NCI-H2227 treated with DMSO at 0.1 percent for 48 hours (cell line): Measurements from ENCODE around the gene MIGA2.
A peak's percentile ranks its signal among the peaks of the same experiment; 100 is the strongest.
"Not testable (repeated sequence)": the region's sequence is repeated elsewhere in the genome, so short reads cannot be mapped to it uniquely, and the experiment has no call there.

Experiments used
- DNase-seq: peaks from one replicate; lab custom pipeline; 2025; lab: John Stamatoyannopoulos, UW

MIGA2 gene, protein sequence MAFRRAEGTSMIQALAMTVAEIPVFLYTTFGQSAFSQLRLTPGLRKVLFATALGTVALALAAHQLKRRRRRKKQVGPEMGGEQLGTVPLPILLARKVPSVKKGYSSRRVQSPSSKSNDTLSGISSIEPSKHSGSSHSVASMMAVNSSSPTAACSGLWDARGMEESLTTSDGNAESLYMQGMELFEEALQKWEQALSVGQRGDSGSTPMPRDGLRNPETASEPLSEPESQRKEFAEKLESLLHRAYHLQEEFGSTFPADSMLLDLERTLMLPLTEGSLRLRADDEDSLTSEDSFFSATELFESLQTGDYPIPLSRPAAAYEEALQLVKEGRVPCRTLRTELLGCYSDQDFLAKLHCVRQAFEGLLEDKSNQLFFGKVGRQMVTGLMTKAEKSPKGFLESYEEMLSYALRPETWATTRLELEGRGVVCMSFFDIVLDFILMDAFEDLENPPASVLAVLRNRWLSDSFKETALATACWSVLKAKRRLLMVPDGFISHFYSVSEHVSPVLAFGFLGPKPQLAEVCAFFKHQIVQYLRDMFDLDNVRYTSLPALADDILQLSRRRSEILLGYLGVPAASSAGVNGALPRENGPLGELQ

GRCh38 chr9:129036241-129036922 is at the start of gene MIGA2:
Gene MIGA2, plus strand, starts transcription at chr9:129036626. Its CDS starts 3,969 bp downstream, at chr9:129040595.
- peak; percentile 95 for DNase-seq

DNA sequence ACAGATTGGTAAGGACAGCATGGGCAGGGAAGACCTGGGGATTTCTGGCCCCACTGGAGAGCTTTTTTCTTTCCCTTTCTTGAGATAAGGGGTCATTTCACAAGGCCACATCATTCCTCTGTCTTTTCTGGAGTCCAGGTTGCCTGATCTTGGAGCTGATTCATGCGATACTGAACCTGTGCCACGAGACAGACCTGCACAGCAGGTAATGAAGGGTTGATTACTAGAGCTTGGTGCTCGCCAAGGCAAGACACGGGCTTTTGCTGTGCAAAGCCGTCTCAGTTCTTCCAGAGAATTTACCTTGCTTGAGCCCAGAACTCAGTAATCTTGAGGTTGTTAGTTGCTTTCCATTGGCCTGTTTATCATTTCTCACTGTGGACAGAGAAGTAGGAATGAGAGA is 49.8 kb upstream of the MIGA2 start:
- no peak for DNase-seq

DNA sequence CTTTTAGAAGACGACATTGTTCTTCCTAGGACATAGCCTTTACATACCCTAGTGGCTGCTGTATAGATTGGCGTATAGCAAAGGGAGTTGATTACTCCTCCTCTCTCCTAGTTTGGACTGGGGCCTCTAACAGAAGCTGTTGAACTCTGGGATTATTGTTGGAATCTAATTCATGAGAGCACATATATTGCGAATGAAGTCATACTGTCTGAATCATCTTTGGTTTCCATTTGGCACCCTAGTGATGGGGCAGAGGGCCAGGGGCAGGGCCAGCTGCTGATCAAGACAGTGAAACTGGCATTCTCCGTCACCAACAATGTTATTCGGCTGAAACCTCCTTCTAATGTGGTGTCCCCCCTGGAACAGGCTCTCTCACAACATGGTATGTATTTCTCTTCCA is 48.6 kb upstream of the MIGA2 start:
- no peak for DNase-seq

GRCh38 chr9:128992995-128993394 is 43.4 kb upstream of the MIGA2 start:
- DNase-seq = no peak

DNA sequence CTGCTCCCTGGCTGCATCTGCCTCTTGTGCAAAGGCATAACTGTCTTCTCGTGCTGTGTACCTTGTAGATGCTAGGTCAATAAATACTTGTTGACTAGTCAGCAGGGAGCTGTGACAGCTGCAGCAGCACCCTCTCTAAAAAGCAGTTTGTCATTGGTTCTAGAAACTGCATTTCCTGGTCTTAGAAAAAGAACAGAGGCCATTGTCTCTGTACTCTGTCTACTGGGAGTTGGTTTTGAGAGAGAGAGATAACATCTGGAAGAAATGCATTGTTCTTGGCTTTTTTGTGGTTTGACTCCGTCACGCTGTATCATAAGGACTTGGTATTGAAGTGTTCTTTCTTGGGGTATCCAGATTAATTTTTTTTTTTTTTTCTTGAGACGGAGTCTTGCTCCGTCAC is 40.6 kb upstream of the MIGA2 start:
- no peak for DNase-seq

DNA sequence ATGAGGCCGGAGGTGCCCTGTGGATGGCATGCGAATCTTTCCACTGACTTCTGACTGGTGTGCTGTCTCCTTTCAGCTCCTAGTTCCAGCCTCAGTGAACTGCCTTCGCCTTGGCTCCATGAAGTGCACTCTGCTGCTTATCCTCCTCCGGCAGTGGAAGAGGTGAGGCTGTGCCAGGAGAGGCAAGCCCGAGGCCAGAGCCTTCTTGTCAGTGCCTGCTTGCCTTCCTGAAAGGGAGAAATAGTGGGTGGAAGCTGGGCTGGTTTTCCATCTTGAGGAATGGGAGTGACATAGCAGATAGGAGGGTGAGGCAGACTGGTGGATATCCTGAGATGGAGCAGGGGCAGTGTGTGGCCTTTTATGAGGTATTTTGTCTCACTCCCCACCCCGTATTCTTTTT is 38.0 kb upstream of the MIGA2 start:
- DNase-seq = no peak

GRCh38 chr9:128999581-129000206 is 36.7 kb upstream of the MIGA2 start:
- no peak for DNase-seq

DNA sequence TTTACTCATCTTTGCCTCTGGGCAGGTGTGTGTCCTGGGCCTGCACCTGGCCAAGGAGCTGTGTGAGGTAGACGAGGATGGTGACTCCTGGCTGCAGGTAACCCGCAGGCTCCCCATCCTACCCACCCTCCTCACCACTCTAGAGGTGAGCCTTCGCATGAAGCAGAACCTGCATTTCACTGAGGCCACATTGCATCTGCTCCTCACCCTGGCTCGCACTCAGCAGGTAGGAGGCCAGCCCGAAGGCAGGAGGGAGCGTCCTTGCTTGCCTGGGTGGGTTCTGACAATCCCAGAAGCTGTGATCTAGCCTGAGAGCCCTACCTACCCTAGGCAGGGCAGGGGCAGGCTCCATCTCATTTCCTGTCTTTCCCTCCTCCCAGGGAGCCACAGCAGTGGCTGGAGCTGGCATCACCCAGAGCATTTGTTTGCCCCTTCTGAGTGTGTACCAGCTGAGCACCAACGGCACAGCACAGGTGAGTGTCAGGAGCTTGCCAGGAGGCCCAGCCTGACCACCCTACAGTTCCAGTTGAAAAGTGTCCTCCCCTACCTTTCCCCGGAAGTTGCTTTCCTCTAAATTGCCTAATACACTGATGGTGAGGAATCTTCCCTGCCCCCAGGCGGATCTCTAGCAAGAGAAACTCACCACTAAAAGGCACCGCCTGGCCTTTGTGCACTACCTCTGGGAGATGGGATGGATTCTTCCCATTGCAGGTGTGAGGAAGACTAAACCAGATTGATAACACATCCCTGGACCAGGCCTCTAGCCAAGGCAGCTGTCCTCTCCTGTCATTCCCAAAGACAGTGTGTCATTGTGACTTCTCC is 34.7 kb upstream of the MIGA2 start:
- no peak for DNase-seq

DNA sequence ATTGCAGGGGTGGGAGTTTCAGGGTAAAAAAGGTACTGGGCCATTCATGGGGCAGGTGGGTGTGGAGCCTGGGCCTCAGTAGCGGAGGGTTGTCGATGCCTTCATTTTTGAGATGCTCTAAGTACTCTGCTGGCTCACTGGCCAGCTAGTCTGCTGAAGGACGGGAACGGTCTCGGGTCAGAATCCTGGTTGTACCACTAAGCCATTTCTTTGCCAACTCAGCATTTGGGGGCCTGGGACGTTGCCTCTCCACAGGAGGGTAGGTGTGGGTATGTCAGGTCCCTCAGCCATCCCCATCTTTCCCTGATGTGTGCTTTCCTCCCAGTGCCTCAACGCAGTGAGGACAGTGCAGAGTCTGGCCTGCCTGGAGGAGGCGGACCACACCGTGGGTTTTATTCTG is 33.4 kb upstream of the MIGA2 start:
- no peak for DNase-seq

DNA sequence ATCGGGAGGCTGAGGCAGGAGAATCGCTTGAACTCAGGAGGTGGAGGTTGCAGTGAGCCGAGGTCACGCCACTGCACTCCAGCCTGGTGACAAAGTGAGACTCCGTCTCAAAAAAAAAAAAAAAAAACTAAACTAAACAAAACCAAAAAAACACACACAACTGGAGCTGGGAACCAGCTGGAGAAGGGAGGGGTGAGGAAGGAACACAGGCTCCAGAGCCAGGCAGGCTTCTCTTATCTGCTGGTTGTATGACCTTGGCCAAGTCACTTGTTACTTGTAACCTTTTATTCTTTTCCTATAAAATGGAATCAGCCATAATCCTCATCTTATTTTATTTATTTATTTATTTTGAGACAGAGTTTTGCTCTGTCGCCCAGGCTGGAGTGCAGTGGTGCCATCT is 32.3 kb upstream of the MIGA2 start:
- DNase-seq = not testable (repeated sequence)

DNA sequence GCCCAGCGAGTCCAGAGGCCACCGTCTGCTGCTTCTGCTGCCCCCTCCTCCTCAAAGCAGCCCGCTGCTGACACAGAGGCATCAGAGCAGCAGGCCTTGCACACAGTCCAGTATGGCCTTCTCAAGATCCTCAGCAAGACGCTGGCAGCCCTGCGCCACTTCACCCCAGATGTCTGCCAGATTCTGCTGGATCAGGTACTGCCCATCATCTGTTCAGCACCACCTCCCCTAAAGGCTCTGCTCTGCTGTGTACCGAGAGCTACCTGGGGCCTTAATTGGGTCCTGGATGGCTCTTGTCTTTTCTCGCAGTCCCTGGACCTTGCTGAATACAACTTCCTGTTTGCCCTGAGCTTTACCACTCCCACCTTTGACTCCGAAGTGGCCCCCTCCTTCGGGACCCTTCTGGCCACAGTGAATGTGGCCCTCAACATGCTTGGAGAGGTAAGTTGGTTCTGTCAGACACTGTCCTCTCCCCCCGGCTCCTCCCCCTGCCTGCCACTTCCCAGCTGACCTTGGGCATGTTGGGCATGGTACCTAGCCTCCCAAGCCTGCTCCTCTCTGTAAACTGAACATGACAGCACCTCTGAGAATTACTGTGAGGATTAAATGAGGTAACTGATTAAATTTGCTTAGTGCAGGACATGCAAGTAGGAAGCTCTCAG is 31.0 kb upstream of the MIGA2 start:
- no peak for DNase-seq

DNA sequence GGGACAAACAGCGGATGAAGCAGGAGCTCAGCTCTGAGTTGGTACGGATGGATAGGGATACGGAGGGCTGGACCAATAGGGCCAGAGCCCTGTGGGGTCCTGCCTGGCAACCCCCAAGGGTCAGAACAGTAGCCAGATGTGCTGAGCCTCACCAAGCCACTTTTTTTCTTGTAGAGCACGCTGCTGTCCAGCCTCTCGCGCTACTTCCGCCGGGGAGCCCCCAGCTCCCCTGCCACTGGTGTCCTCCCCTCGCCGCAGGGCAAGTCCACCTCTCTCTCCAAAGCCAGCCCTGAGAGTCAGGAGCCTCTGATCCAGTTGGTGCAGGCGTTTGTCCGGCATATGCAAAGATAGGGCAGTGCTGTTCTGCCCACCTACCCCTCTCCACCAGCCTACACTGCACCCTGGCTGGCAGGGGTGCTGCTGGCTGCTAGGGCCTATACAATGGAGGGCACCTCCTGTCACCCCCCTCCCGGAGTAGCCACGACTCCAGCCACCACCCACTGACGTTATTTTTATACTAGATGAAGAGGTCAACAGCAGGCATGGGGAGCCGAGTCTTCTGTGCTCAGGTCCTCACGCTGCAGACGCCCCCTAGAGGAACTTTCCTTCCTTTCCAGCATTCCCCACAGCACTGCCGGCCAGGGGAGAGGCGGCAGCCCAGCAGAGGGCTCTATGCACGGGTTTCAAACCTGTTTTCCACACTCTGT is 29.9 kb upstream of the MIGA2 start:
- DNase-seq = peak; percentile 43

DNA sequence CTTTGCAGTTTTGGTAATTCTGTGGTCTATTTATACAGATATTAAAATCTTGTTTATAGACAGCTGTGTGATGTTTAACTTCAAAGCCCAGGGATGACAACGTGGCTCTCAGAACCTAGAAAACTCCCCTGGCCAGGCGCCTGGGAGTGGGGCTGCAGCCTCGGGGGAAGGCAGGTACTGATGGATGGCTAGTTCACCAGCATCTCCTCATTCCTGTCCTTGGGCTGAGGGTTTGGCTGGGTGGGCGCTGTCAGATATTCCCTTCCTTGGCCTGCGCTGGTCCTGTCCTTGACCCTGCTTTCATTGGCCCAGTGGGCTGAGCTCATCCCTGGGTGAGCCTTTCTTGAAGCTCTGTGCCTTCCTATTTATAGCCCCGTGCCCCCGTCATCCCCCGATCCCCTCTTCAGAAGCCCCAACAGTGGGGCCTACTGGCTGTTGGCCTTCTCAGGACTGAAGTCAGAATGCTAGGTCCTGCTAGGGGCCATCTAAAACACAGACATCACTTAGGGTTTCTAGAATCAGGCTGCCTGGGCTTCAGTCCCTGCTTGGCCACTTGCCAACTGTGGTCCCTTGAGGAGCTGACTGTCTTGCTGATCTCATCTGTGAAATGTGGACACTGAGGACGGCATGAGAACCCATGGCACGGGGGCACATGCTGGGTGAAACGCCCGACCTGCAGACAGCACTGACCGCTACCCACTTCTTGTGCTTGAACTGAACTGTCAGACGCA is 29.2 kb upstream of the MIGA2 start:
- no peak for DNase-seq

DNA sequence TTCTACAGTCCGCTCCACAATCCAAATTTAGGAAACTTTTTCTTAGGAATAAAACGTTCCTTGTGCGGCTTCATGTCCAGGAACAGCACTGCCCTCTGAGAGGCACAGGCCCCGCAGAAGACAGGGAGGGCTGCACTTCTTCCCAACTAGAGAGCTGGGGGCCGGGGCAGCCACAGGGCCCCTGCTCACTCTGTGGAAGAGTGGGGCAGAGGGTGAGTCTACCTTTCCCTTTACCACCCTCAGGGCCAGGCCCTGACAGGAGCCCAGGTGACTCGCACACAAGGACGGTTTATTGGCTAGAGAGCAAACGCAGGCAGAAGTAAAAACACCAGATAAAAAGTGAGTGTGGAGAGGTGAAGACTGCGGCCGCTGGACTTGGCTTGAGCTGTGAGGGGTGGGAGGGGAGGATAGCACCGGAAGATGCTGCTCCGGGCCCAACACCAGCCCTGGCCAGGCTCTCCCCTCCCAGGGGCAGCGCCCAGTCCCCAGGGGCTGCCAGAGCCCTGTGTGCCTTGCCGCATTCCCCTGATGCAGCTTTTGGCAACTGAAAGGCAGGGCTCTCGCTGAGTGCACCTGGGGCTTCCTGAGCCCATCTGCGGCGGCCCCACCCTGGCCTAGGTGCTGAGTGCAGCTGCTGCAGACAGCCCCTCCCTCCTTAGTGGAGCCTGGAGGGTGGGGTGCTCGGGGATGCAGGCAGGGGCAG is 28.5 kb upstream of the MIGA2 start:
- DNase-seq = no peak

DNA sequence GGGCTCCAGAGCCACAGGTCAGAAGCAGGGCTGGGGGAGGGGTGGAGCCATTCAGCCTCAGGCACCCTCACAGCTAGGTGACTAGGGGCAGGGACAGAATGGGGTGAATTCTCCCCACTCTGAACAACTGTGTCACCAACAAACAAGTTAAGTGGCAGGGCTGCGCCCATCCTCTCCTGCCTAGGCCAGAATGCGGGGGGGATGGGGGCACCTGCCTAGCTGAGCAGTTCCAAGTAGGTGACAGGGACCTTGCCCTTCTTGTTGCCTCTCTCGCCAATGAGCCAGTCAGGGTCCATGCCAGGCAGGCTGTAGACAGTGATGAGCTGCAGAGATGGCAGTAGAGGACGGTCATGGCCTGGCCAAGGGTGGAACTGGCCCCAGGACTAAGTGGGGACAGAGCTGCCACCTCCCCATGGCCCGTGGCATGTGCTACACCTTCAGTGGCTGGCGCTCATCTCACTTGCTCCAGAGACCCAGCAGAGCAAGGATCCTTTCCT is 27.9 kb upstream of the MIGA2 start:
- DNase-seq = no peak

GRCh38 chr9:129008986-129009583 is 27.3 kb upstream of the MIGA2 start:
- no peak for DNase-seq

- DNase-seq = no peak
Measured at GRCh38 chr9:129009584-129010141, 26.8 kb upstream of the MIGA2 start.

GRCh38 chr9:129010267-129010975 is 26.0 kb upstream of the MIGA2 start:
- DNase-seq = no peak
